ENCODE data around the gene PDE4C.
"Not testable (repeated sequence)": the region's sequence is repeated elsewhere in the genome, so short reads cannot be mapped to it uniquely, and the experiment has no call there.

The PDE4C gene

GRCh38 chr19:18226956-18227780 is 930 bp upstream of the PDE4C start:
- intact Hi-C loops (cut with DNase I), result no loop called here

GRCh38 chr19:18225355-18225701 is 910 bp downstream of the PDE4C start:
- intact Hi-C loops (cut with DNase I), result no loop called here
- no peak for DNase-seq

More at GRCh38 chr19:18226956-18227780, 930 bp upstream of the PDE4C start:
- DNase-seq, result no peak

- peak; percentile 83 to 99 (median 90) for DNase-seq
- intact Hi-C loops (cut with DNase I), result no loop called here
These were observed 1.5 kb downstream of the PDE4C start for GRCh38 chr19:18224525-18225354.

GRCh38 chr19:18223860-18224524 is 2.2 kb downstream of the PDE4C start:
- intact Hi-C loops (cut with DNase I), result no loop called here
- DNase-seq, result peak in 2 of 10 donors; percentile 22 to 33

- intact Hi-C loops (cut with DNase I), result no loop called here
- no peak for DNase-seq
These were observed 4.2 kb downstream of the PDE4C start for GRCh38 chr19:18221815-18222725.

GRCh38 chr19:18220632-18221275 is 5.5 kb downstream of the PDE4C start:
- no peak for DNase-seq
- intact Hi-C loops (cut with DNase I), result no loop called here

GRCh38 chr19:18219911-18220631 is 6.2 kb downstream of the PDE4C start:
- no peak for DNase-seq

GRCh38 chr19:18218600-18218999 is 7.6 kb downstream of the PDE4C start:
- intact Hi-C loops (cut with DNase I), result loop anchor here (10.0 kb wide), 1 partner anchor 176 kb away; the partner anchor contains the start of gene LRRC25
- no peak for DNase-seq

More at GRCh38 chr19:18219911-18220631, 6.2 kb downstream of the PDE4C start:
- intact Hi-C loops (cut with DNase I), result loop anchor here (10.0 kb wide), 1 partner anchor 175 kb away; the partner anchor contains the start of gene LRRC25

GRCh38 chr19:18218159-18218558 is 8.1 kb downstream of the PDE4C start:
- intact Hi-C loops (cut with DNase I), result loop anchor here (10.0 kb wide), 1 partner anchor 177 kb away; the partner anchor contains the start of gene LRRC25

GRCh38 chr19:18216789-18217188 is 9.4 kb downstream of the PDE4C start:
- intact Hi-C loops (cut with DNase I), result loop anchor here (10.0 kb wide), 1 partner anchor 178 kb away; the partner anchor contains the start of gene LRRC25
- no peak for DNase-seq

More at GRCh38 chr19:18218159-18218558, 8.1 kb downstream of the PDE4C start:
- no peak for DNase-seq

- DNase-seq, result no peak
- intact Hi-C loops (cut with DNase I), result loop anchor here (10.0 kb wide), 1 partner anchor 180 kb away; the partner anchor contains the start of gene LRRC25
These were observed 11.3 kb downstream of the PDE4C start for GRCh38 chr19:18214779-18215433.

GRCh38 chr19:18211683-18212082 is 14.6 kb downstream of the PDE4C start:
- intact Hi-C loops (cut with DNase I), result loop anchor here (10.0 kb wide), 1 partner anchor 183 kb away; the partner anchor contains the start of gene LRRC25
- DNase-seq, result no peak

GRCh38 chr19:18209912-18210311 is 16.3 kb downstream of the PDE4C start:
- intact Hi-C loops (cut with DNase I), result loop anchor here (5.0 to 10.0 kb wide), 2 partner anchors 117 to 185 kb away; partner anchors contain the start of gene LRRC25
- not testable (repeated sequence) for DNase-seq

GRCh38 chr19:18208098-18208951 is 17.9 kb downstream of the PDE4C start:
- DNase-seq, result peak in 1 of 10 donors; percentile 32
- intact Hi-C loops (cut with DNase I), result loop anchor here (5.0 kb wide), 1 partner anchor 119 kb away; no protein-coding TSS in a partner anchor

- no peak for DNase-seq
- intact Hi-C loops (cut with DNase I), result loop anchor here (5.0 kb wide), 1 partner anchor 121 kb away; no protein-coding TSS in a partner anchor
These were observed 20.2 kb downstream of the PDE4C start for GRCh38 chr19:18206018-18206417.

- peak; percentile 72 to 97 (median 78) for DNase-seq
- intact Hi-C loops (cut with DNase I), result loop anchor here (2.0 to 5.0 kb wide), 3 partner anchors 47 to 122 kb away; partner anchors contain the start of gene JUND
These were observed 20.9 kb downstream of the PDE4C start for GRCh38 chr19:18205200-18205892.
